Skeletal muscle satellite cell (primary cell): ENCODE data around the gene NXPH1.

Experiments used
- H3K27me3 ChIP-seq: 2 replicates; pipeline ENCODE4 v1.7.0; 2013; ENCODE audit warnings: low read length; ENCODE audit not compliant: control insufficient read depth, insufficient read depth
- H3K36me3 ChIP-seq: 2 replicates; pipeline ENCODE4 v1.7.0; 2013; ENCODE audit warnings: mild to moderate bottlenecking, control low read depth, low read length; ENCODE audit not compliant: insufficient read depth
- H3K4me1 ChIP-seq: 2 replicates; pipeline ENCODE4 v1.7.0; 2013; ENCODE audit warnings: low read length; ENCODE audit not compliant: control insufficient read depth, insufficient read depth
- H3K4me2 ChIP-seq: 2 replicates; pipeline ENCODE4 v1.7.0; 2013; ENCODE audit warnings: mild to moderate bottlenecking, low read length
- H3K4me3 ChIP-seq: 2 replicates; pipeline ENCODE4 v1.7.0; 2013; ENCODE audit warnings: low read length
- H3K9ac ChIP-seq: 2 replicates; pipeline ENCODE4 v1.7.0; 2013; ENCODE audit warnings: mild to moderate bottlenecking, low read depth, low read length, moderate library complexity
- H3K9me3 ChIP-seq: replicated peaks from 2 replicates; pipeline ENCODE4 v1.7.0; 2013; ENCODE audit warnings: mild to moderate bottlenecking, control low read depth, low read length

The NXPH1 gene

DNA sequence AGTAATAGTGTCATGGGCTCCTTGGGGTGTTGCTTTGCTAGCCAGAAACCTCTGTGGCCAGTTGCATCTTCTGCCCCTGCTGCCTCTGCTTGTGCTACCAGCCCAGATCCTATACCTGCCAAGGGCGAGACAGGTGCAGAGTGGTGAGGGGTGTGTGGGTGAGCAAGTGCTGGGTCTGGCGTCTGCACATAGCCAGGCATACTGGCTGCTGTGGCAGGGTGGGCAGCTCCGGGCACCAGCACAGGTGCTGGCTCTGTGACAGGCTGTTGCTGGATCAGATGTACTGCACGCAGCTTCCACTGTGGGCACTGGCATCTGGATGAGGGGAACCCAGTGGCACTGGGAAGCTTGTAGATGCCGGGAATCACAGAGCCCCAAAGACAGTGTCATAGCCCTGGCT is 148.4 kb downstream of the NXPH1 start:
- no peak overlapping the region for H3K4me3 ChIP-seq
- no peak overlapping the region for H3K9ac ChIP-seq
- H3K9me3 ChIP-seq, result peaks cover 20% of the 10 kb centered on the region
- H3K27me3 ChIP-seq, result no peaks in the 10 kb centered on the region
- no peaks in the 10 kb centered on the region for H3K4me1 ChIP-seq
- no peak overlapping the region for H3K4me2 ChIP-seq
- H3K36me3 ChIP-seq, result no peaks in the 10 kb centered on the region

DNA sequence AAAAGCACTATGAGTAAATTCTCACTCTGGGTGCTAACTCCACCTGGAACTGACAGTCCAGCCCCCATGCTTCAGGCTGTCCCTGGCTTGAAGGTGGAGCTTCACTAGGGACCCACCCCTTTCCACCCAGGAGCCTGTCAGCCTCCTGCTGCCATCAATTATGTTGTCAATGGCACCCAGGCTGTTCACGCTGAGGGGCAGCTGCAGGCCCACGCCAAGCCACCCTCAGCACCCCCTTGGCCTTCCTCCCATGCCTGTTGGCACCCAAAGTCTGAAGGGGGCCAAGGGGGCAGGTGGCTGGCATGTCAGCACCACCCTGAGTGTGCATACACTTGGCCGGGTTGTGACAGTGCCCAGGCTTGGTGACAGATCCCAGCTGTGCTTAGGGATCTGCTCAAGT is 149.3 kb downstream of the NXPH1 start:
- peaks cover 20% of the 10 kb centered on the region for H3K9me3 ChIP-seq
- H3K4me3 ChIP-seq, result no peak overlapping the region
- H3K4me2 ChIP-seq, result no peak overlapping the region
- no peaks in the 10 kb centered on the region for H3K27me3 ChIP-seq
- H3K36me3 ChIP-seq, result no peaks in the 10 kb centered on the region
- H3K9ac ChIP-seq, result no peak overlapping the region
- no peaks in the 10 kb centered on the region for H3K4me1 ChIP-seq

DNA sequence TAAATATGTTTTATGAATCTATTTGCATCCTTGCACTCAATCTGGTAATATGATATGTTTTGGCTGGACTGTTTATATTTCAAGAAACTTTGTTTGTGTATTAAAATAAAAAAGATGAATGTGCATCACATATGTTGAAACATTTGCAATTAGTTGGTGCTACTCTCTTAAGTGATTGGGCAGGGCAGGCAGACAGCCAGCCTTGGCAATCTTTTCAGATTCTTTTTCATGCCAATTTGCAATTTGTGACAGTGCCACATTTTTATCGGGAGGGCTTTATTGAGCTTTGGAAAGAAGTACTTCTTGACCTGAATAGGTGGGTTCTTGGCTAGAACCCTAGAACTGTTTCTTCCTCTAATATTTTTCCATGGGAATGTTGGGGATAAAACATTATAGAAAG is 152.2 kb downstream of the NXPH1 start:
- Histone ChIP-seq H3K4me1 (no peaks in the 10 kb centered on the region), H3K9me3 (peaks cover 17% of the 10 kb centered on the region), H3K9ac (no peak overlapping the region)

DNA sequence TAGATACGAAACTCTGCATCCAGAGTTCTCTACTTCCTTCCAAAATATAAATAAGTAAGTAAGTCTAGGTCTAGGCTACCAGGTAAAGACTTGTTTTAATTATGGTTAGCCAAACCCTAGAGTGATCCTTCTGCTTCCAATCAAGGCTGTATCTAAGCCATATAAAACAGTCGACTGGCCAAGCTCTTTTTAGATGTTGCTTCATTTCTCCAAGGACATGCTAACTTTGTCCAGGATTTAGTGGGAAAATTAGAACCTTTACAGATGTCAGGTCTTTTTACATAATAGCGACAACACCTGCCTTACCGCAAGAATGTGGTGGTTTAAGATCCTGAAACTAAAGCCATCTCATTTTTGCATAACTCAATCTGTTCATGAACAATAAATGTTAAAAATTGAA is 156.8 kb downstream of the NXPH1 start:
- Histone ChIP-seq H3K27me3 (no peaks in the 10 kb centered on the region), H3K4me3 (no peak overlapping the region), H3K9me3 (peaks cover 5% of the 10 kb centered on the region), H3K9ac (no peak overlapping the region), H3K4me2 (no peak overlapping the region), H3K36me3 (no peaks in the 10 kb centered on the region), H3K4me1 (no peaks in the 10 kb centered on the region)

More for the DNA sequence above, 152.2 kb downstream of the NXPH1 start:
- Histone ChIP-seq H3K27me3 (no peaks in the 10 kb centered on the region), H3K36me3 (no peaks in the 10 kb centered on the region), H3K4me3 (no peak overlapping the region), H3K4me2 (no peak overlapping the region)

DNA sequence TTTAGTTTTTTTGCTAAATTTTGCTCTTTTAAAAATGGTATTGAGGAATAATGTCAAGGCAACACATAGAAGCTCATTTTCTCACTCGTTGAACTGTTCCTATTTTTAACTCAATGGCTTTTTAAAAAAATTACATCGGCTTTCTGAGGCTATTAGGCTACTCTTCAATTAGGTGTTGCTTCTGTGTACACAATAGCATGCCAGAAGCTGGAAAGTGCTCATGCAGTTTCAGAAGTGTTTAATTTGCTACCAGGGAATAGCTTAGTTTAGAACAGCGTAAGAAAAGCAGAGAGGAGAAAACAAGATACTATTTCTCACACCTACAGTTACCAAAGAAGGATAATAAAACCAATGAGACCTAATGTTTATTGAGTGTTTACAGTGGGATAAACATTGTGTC is 157.4 kb downstream of the NXPH1 start:
- H3K36me3 ChIP-seq, result no peaks in the 10 kb centered on the region
- H3K27me3 ChIP-seq, result no peaks in the 10 kb centered on the region
- H3K4me1 ChIP-seq, result no peaks in the 10 kb centered on the region
- peaks cover 3% of the 10 kb centered on the region for H3K9me3 ChIP-seq
- H3K9ac ChIP-seq, result no peak overlapping the region
- no peak overlapping the region for H3K4me3 ChIP-seq
- H3K4me2 ChIP-seq, result no peak overlapping the region

DNA sequence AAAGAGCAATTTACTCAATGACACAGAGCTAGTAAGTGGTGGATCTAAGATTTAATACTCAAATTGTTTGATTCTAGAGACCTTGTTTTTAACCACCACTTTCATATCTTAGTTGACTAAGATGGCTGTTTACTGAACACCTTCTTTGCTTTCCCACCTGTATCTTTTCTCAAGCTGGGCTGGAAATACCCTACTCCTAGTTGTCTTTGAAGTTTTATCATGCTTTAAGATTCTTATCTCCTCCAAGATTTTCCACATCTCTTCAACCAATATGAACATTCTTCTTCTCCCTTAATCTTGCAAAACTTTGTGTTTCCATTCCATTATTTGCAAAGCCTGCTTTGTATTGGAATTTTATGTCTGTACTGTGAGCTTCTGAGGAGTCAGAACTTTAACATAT is 157.9 kb downstream of the NXPH1 start:
- Histone ChIP-seq H3K27me3 (no peaks in the 10 kb centered on the region), H3K4me2 (no peak overlapping the region), H3K9ac (no peak overlapping the region), H3K9me3 (peaks cover 3% of the 10 kb centered on the region), H3K36me3 (no peaks in the 10 kb centered on the region), H3K4me1 (no peaks in the 10 kb centered on the region), H3K4me3 (no peak overlapping the region)

DNA sequence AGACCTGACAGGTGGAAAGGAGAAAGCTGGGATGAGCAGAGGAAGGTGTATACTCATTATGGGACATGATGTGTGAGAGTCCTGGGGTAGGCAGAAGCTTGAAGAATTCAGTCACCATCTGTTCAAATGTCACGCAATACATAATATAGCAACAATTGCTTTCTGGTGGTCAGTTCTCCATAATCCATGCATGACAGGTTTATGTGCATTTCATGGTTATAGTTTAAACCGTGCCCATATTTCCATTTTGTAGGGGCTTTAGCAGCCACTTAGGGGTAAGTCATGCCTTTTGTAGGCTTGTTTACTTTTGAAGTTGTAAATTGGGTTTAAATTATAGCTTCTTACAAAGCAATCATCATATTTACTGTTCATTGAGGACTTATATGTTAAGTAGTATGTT is 158.8 kb downstream of the NXPH1 start:
- H3K4me2 ChIP-seq, result no peak overlapping the region
- no peaks in the 10 kb centered on the region for H3K27me3 ChIP-seq
- no peak overlapping the region for H3K9ac ChIP-seq
- no peaks in the 10 kb centered on the region for H3K4me1 ChIP-seq
- peaks cover 3% of the 10 kb centered on the region for H3K9me3 ChIP-seq
- H3K36me3 ChIP-seq, result no peaks in the 10 kb centered on the region
- H3K4me3 ChIP-seq, result no peak overlapping the region

DNA sequence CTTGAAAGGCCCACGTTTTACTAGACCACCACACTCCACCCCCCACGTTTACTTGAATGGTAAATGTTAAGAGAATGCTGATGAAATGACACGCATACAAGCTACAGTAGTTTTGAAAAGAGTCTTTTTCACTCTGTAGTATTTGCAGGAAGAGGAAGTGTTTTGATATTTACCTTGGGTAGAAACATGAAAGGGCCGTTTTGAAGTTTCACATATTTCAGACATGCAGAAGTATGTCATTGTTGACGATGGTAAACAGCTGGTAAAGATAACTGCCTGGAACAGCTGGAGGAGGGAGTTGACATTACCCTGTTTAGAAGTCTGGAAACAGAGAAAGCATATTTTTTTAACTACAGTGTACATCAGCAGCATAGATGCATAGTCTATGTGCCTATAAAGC is 160.7 kb downstream of the NXPH1 start:
- Histone ChIP-seq H3K4me2 (no peak overlapping the region), H3K9ac (no peak overlapping the region), H3K4me1 (no peaks in the 10 kb centered on the region), H3K36me3 (no peaks in the 10 kb centered on the region), H3K4me3 (no peak overlapping the region), H3K9me3 (peaks cover 3% of the 10 kb centered on the region), H3K27me3 (no peaks in the 10 kb centered on the region)

DNA sequence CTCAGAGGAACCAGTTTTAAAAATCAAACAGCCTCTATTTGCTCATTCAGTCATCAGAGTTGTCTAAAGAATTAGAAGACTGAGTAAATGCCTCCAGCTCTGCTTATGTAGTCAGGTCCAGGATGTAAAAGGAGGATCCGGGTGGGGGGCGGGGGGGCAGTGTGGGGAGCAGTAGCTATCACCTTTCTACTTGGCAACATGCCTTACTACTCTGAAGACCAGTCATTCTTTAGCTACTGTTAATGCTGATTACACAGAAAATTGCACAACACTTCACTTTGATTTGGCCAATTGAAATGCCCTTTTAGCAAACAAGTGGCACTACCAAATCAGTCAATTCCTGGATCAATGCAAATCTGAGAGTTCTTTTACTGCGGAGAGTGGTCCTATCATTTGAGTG is 164.2 kb downstream of the NXPH1 start:
- Histone ChIP-seq H3K4me1 (no peaks in the 10 kb centered on the region), H3K36me3 (no peaks in the 10 kb centered on the region), H3K9me3 (no peaks in the 10 kb centered on the region), H3K27me3 (no peaks in the 10 kb centered on the region), H3K4me3 (no peak overlapping the region), H3K4me2 (no peak overlapping the region), H3K9ac (no peak overlapping the region)

DNA sequence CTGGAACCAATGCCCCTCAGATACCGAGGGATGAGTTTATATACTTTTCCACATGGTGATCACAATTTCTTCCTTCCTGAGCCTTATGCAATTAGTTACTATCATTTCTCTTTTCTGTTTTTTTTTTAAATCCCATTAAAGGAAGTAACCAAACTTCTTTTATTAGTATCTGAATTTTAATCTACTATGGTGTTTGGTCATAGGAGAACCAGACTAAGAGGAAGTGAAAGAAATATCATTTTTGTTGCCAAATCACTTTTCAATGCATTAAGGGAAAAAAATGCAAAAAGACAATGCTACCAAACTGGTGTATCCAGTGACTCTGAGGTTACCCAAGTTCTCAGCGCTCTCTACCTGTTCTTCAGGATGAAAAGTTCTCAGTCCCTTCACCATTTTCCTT is 167.7 kb downstream of the NXPH1 start:
- Histone ChIP-seq H3K9ac (no peak overlapping the region), H3K4me2 (no peak overlapping the region), H3K4me3 (no peak overlapping the region), H3K4me1 (no peaks in the 10 kb centered on the region), H3K36me3 (no peaks in the 10 kb centered on the region), H3K9me3 (no peaks in the 10 kb centered on the region), H3K27me3 (no peaks in the 10 kb centered on the region)

DNA sequence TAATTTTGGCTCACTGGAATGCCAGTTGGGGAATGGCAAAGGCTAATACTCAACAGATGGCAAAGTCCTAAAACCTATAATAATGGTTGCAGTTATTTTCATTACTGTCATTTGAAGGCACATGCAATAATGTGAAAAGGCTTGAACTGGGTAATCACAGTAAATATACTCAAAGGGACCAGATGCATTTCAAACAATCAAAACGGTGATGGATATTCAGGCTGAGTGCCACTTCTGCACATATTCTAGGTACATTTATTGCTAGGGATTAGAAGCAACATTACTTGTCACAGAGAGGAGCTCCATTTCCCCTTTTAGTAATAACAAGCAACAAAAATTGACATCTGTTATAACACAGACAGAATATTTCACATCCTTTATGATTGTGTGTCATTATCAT is 171.8 kb downstream of the NXPH1 start:
- Histone ChIP-seq H3K4me1 (no peaks in the 10 kb centered on the region), H3K9me3 (no peaks in the 10 kb centered on the region), H3K36me3 (no peaks in the 10 kb centered on the region), H3K9ac (no peak overlapping the region), H3K4me2 (no peak overlapping the region), H3K27me3 (no peaks in the 10 kb centered on the region), H3K4me3 (no peak overlapping the region)

DNA sequence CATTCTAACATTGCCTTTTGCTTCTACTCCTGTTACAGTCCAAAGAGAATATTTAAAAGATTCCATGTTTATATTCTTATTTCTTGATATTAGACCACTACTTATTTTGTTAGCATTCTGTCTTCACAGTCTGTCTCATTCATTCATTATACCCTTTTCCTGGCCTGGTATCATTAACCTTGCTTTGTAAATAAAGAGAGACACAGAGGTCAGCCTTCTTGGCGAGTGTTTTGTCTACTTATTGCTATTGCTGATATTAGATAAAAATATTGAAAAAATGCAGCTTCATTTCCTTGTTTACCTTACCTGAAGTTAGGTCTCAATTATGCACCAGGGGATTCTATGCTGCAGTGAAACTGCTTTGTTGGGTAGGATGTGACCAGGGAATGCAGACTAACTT is 179.2 kb downstream of the NXPH1 start:
- Histone ChIP-seq H3K4me1 (no peaks in the 10 kb centered on the region), H3K4me2 (no peak overlapping the region), H3K27me3 (no peaks in the 10 kb centered on the region), H3K9me3 (no peaks in the 10 kb centered on the region), H3K9ac (no peak overlapping the region), H3K4me3 (no peak overlapping the region), H3K36me3 (no peaks in the 10 kb centered on the region)
